Measurements from ENCODE around the gene AHRR. TPM values are rescaled to one million over a fixed set of nuclear protein-coding genes. Genes with fewer than 3 reads are reported as not detected.

The AHRR gene
- total RNA-seq, 1 experiment from 2014 or later: 1.9 TPM

DNA sequence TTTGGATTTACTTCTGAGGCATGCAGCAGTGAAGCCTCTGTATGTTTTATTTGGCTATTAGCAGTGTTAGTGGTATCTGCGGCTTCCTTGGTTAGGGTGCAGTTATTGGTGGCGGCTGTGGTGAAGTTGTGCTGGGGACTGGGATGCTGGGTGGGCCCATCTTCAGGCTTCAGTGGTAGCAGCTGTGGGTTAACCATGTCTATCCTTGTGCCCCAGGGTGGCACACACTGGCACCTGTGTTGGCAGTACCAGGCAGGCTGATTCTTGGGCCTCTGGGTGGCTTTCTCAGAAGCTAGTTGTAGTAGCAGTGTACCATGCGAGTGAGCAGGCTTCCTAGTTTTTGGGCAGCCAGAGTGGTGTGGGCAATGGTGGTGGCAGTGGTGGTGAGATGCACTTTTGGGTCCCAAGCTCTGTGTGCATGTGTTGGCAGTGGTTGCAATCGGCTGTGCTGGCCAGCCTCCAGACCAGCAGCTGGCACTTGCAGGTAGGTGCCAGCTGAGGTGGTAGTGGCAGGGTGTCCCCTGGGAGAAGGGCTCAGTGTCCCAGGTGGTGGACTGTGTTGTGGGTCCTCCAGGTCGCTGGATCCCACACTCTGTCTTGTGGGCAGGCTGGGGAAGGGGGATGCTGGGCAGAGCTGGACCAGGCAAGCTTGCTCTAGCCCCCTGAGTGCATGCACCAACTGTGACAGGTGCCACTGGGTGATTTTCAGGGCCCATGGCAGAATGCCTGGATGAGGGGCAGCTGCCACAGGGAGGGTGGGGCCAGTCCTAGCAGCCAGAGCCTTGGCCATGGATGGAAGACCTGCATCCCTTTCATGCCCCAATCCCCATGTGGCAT lies 13.6 kb downstream of the AHRR start:
- Histone ChIP-seq H3K9me3 (ENCODE audit: low read length) (no peaks in the 10 kb centered on the region), H2AFZ (ENCODE audit: low read length) (no peak overlapping the region), H3F3A (ENCODE audit: low read length, unreplicated experiment) (no peaks in the 10 kb centered on the region), H3K9me2 (replicated peaks; ENCODE audit: low read length) (no peaks in the 10 kb centered on the region), H3K4me3 (ENCODE audit: low read length) (no peak overlapping the region), H3K4me1 (ENCODE audit: insufficient read depth, low read length) (no peaks in the 10 kb centered on the region), H3K27me3 (ENCODE audit: low read length) (no peaks in the 10 kb centered on the region), H4K20me1 (ENCODE audit: low read length) (no peaks in the 10 kb centered on the region), H3K27ac (ENCODE audit: low read length) (no peak overlapping the region), H3K36me3 (ENCODE audit: low read depth, low read length) (no peaks in the 10 kb centered on the region), H3K9ac (ENCODE audit: low read length) (no peak overlapping the region), H3K4me2 (ENCODE audit: low read length) (no peak overlapping the region), H3K79me2 (ENCODE audit: low read length) (no peaks in the 10 kb centered on the region)
- ChIA-PET CTCF (no interaction called here), POLR2A (ENCODE audit: unreplicated experiment) (no interaction called here)
- ATAC-seq: no peak
- BruUV-seq (replicated peaks): no TSS peak
- intact Hi-C loops (cut with micrococcal nuclease): no loop called here
- TF ChIP-seq, protein P1, sequence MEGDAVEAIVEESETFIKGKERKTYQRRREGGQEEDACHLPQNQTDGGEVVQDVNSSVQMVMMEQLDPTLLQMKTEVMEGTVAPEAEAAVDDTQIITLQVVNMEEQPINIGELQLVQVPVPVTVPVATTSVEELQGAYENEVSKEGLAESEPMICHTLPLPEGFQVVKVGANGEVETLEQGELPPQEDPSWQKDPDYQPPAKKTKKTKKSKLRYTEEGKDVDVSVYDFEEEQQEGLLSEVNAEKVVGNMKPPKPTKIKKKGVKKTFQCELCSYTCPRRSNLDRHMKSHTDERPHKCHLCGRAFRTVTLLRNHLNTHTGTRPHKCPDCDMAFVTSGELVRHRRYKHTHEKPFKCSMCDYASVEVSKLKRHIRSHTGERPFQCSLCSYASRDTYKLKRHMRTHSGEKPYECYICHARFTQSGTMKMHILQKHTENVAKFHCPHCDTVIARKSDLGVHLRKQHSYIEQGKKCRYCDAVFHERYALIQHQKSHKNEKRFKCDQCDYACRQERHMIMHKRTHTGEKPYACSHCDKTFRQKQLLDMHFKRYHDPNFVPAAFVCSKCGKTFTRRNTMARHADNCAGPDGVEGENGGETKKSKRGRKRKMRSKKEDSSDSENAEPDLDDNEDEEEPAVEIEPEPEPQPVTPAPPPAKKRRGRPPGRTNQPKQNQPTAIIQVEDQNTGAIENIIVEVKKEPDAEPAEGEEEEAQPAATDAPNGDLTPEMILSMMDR (conservative IDR thresholded peaks at IDR 0.05; ENCODE audit: low read depth, low read length): no peak
- no peak for DNase-seq

- ChIA-PET POLR2A (ENCODE audit: unreplicated experiment) (no interaction called here), CTCF (no interaction called here)
- no peak overlapping the region for H3K4me2 ChIP-seq (ENCODE audit: low read length)
- H3K27ac ChIP-seq (ENCODE audit: low read length): no peak overlapping the region
- no peaks in the 10 kb centered on the region for H3F3A ChIP-seq (ENCODE audit: low read length, unreplicated experiment)
- no peak overlapping the region for H3K4me3 ChIP-seq (ENCODE audit: low read length)
- H2AFZ ChIP-seq (ENCODE audit: low read length): no peak overlapping the region
- no TSS peak for BruUV-seq (replicated peaks)
- H4K20me1 ChIP-seq (ENCODE audit: low read length): no peaks in the 10 kb centered on the region
- no peaks in the 10 kb centered on the region for H3K79me2 ChIP-seq (ENCODE audit: low read length)
- no peak for TF ChIP-seq EZH2 (IDR thresholded peaks at IDR 0.05; ENCODE audit: low read length, unreplicated experiment)
- TF ChIP-seq EZH2phosphoT487 (IDR thresholded peaks at IDR 0.05; ENCODE audit: borderline replicate concordance, low read length): no peak
- TF ChIP-seq, protein P1 (conservative IDR thresholded peaks at IDR 0.05; ENCODE audit: low read depth, low read length): no peak
- intact Hi-C loops (cut with micrococcal nuclease): no loop called here
- DNase-seq: no peak
- H3K9me3 ChIP-seq (ENCODE audit: low read length): no peaks in the 10 kb centered on the region
- H3K27me3 ChIP-seq (ENCODE audit: low read length): no peaks in the 10 kb centered on the region
- ATAC-seq: no peak
- no peaks in the 10 kb centered on the region for H3K36me3 ChIP-seq (ENCODE audit: low read depth, low read length)
- H3K4me1 ChIP-seq (ENCODE audit: insufficient read depth, low read length): no peaks in the 10 kb centered on the region
- no peak overlapping the region for H3K9ac ChIP-seq (ENCODE audit: low read length)
- H3K9me2 ChIP-seq (replicated peaks; ENCODE audit: low read length): no peaks in the 10 kb centered on the region
Observed at GRCh38 chr5:335740-336038, 14.2 kb downstream of the AHRR start.

GRCh38 chr5:337563-338130 lies 16.1 kb downstream of the AHRR start:
- H3F3A ChIP-seq (ENCODE audit: low read length, unreplicated experiment): no peaks in the 10 kb centered on the region
- H3K27me3 ChIP-seq (ENCODE audit: low read length): no peaks in the 10 kb centered on the region
- ChIA-PET CTCF (interaction anchor here (0.6 kb wide), 1 partner anchor 63 kb away, joined by 4 read pairs; no protein-coding TSS in a partner anchor), POLR2A (ENCODE audit: unreplicated experiment) (no interaction called here)
- no peaks in the 10 kb centered on the region for H3K9me2 ChIP-seq (replicated peaks; ENCODE audit: low read length)
- intact Hi-C loops (cut with micrococcal nuclease): no loop called here
- H2AFZ ChIP-seq (ENCODE audit: low read length): no peak overlapping the region
- no peaks in the 10 kb centered on the region for H3K4me1 ChIP-seq (ENCODE audit: insufficient read depth, low read length)
- no peaks in the 10 kb centered on the region for H3K79me2 ChIP-seq (ENCODE audit: low read length)
- H3K9me3 ChIP-seq (ENCODE audit: low read length): no peaks in the 10 kb centered on the region
- BruUV-seq (replicated peaks): no TSS peak
- no peak overlapping the region for H3K27ac ChIP-seq (ENCODE audit: low read length)
- H3K4me3 ChIP-seq (ENCODE audit: low read length): no peak overlapping the region
- no peaks in the 10 kb centered on the region for H4K20me1 ChIP-seq (ENCODE audit: low read length)
- no peak for TF ChIP-seq EZH2 (IDR thresholded peaks at IDR 0.05; ENCODE audit: low read length, unreplicated experiment)
- TF ChIP-seq, protein P1 (conservative IDR thresholded peaks at IDR 0.05; ENCODE audit: low read depth, low read length): peak; percentile 52
- H3K9ac ChIP-seq (ENCODE audit: low read length): no peak overlapping the region
- ATAC-seq (peak; percentile 84), DNase-seq (peak; percentile 50)
- no peak overlapping the region for H3K4me2 ChIP-seq (ENCODE audit: low read length)
- no peaks in the 10 kb centered on the region for H3K36me3 ChIP-seq (ENCODE audit: low read depth, low read length)
